Stimulated activated CD8-positive, alpha-beta memory T cell treated with anti-CD3 and anti-CD28 coated beads, Interleukin-2, amount 100 ng/mL, for 1 hour (primary cell): ENCODE data around the gene SPATA21.

Experiments
- DNase-seq, 2 donors: peaks; one replicate each; pipeline ENCODE4 v3.0.0-alpha.2; 2020; ENCODE audit warnings: low read depth in 2 of 2

The SPATA21 gene

GRCh38 chr1:16451841-16452528 lies 14.8 kb upstream of the SPATA21 start:
- no peak for DNase-seq

- DNase-seq = no peak
These were observed 13.7 kb upstream of the SPATA21 start for GRCh38 chr1:16450863-16451481.

- DNase-seq = no peak
These were observed 12.4 kb upstream of the SPATA21 start for GRCh38 chr1:16449666-16450065.

- no peak for DNase-seq
These were observed 11.8 kb upstream of the SPATA21 start for GRCh38 chr1:16449065-16449464.

- DNase-seq = no peak
These were observed 10.4 kb upstream of the SPATA21 start for GRCh38 chr1:16447641-16448040.

GRCh38 chr1:16446116-16446515 lies 8.9 kb upstream of the SPATA21 start:
- no peak for DNase-seq

- no peak for DNase-seq
These were observed 7.8 kb upstream of the SPATA21 start for GRCh38 chr1:16445052-16445451.

GRCh38 chr1:16443975-16444770 lies 6.9 kb upstream of the SPATA21 start:
- DNase-seq = no peak

GRCh38 chr1:16442941-16443340 lies 5.7 kb upstream of the SPATA21 start:
- DNase-seq = no peak

- DNase-seq = no peak
These were observed 5.0 kb upstream of the SPATA21 start for GRCh38 chr1:16442265-16442664.

- peak in 1 of 2 donors; percentile 21 for DNase-seq
These were observed 4.0 kb upstream of the SPATA21 start for GRCh38 chr1:16441282-16441665.

GRCh38 chr1:16440470-16441281 lies 3.5 kb upstream of the SPATA21 start, which contains the start of gene NECAP2:
NECAP2 (plus strand) TSS chr1:16440724; CDS start chr1:16440762, 38 bp downstream.
- DNase-seq = peak; percentile 90 to 91

GRCh38 chr1:16440131-16440469 lies 2.9 kb upstream of the SPATA21 start:
- no peak for DNase-seq

- DNase-seq = no peak
These were observed 1.7 kb upstream of the SPATA21 start for GRCh38 chr1:16438924-16439323.

GRCh38 chr1:16438516-16438915 lies 1.3 kb upstream of the SPATA21 start:
- DNase-seq = no peak

- DNase-seq = no peak
These were observed 2.7 kb downstream of the SPATA21 start for GRCh38 chr1:16434501-16434900.

GRCh38 chr1:16434007-16434406 lies 3.2 kb downstream of the SPATA21 start:
- DNase-seq = no peak

- no peak for DNase-seq
These were observed 4.2 kb downstream of the SPATA21 start for GRCh38 chr1:16433030-16433429.

GRCh38 chr1:16430606-16431005 lies 6.6 kb downstream of the SPATA21 start:
- DNase-seq = no peak

GRCh38 chr1:16425125-16426025 lies 11.8 kb downstream of the SPATA21 start:
- DNase-seq = no peak

GRCh38 chr1:16422041-16422440 lies 15.2 kb downstream of the SPATA21 start:
- no peak for DNase-seq
